Bronchial epithelial cell (primary cell): Measurements from ENCODE around the gene NCKAP5L. TPM values are rescaled to one million over a fixed set of nuclear protein-coding genes. Genes with fewer than 3 reads are reported as not detected.

Source experiments
- DNase-seq: peaks from one replicate; pipeline ENCODE4 v3.0.0-alpha.2; 2010; ENCODE audit warnings: low read depth
- FAIRE-seq: peaks from 2 replicates; lab custom pipeline; 2011; peaks lifted over from hg19 to GRCh38; lab: Jason Lieb, UNC
- H3K27me3 ChIP-seq: 2 replicates; pipeline ENCODE4 v1.5.1; 2011; ENCODE audit warnings: low read length; ENCODE audit not compliant: control insufficient read depth, insufficient read depth
- H3K36me3 ChIP-seq: 2 replicates; pipeline ENCODE4 v1.5.1; 2011; ENCODE audit warnings: low read length; ENCODE audit not compliant: control insufficient read depth, insufficient read depth
- H3K4me3 ChIP-seq: 2 replicates; pipeline ENCODE4 v1.5.1; 2011; ENCODE audit warnings: mild to moderate bottlenecking, low read depth, low read length, control low read depth
- CTCF ChIP-seq: IDR thresholded peaks from 2 replicates; pipeline ENCODE4 v1.5.1; 2011; ENCODE audit warnings: mild to moderate bottlenecking, moderate library complexity, low read length, control low read depth, inconsistent platforms; ENCODE audit not compliant: insufficient read depth, severe bottlenecking
- total RNA-seq: library from RNA; depleted of rRNA; stranded (reverse); fragments of >200 nt; gene quantifications from 2 replicates; pipeline ENCODE4 v1.2.1, GENCODE V29; 2014

Gene NCKAP5L
- total RNA-seq, 1 donor from 2014 or later = 3.7 TPM

DNA sequence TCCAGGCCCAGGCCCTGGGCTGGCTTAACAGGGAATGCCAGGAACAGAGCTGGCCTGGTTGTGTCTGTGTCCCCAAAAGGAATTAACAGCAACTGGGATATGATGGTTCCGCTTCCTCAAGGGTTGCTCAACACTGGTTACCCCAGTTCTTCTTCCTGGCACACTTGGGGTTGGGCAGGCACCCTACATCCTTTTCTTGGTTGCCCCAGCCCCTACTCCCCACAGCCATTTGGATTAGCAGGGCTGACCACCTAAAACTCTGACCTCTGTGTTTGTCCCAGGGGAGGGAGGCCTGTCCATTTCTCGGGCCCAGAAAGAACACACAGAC is 30.8 kb downstream of the NCKAP5L start:
- no peak for DNase-seq
- H3K27me3 ChIP-seq = no peaks in the 10 kb centered on the region
- no peak for FAIRE-seq
- TF ChIP-seq CTCF = no peak
- peaks cover 11% of the 10 kb centered on the region for H3K36me3 ChIP-seq
- no peak overlapping the region for H3K4me3 ChIP-seq

- FAIRE-seq (no peak), DNase-seq (no peak)
- peaks cover 12% of the 10 kb centered on the region for H3K36me3 ChIP-seq
- no peak for TF ChIP-seq CTCF
- H3K4me3 ChIP-seq = no peak overlapping the region
- H3K27me3 ChIP-seq = no peaks in the 10 kb centered on the region
Observed at GRCh38 chr12:49796606-49797448, 31.4 kb downstream of the NCKAP5L start.

- Histone ChIP-seq H3K4me3 (no peak overlapping the region), H3K27me3 (no peaks in the 10 kb centered on the region), H3K36me3 (peaks cover 12% of the 10 kb centered on the region)
- no peak for TF ChIP-seq CTCF
- DNase-seq (no peak), FAIRE-seq (no peak)
Observed at GRCh38 chr12:49796155-49796554, 32.1 kb downstream of the NCKAP5L start.

GRCh38 chr12:49795654-49796105 is 32.5 kb downstream of the NCKAP5L start:
- Histone ChIP-seq H3K4me3 (no peak overlapping the region), H3K27me3 (no peaks in the 10 kb centered on the region), H3K36me3 (peaks cover 12% of the 10 kb centered on the region)
- DNase-seq (no peak), FAIRE-seq (no peak)
- no peak for TF ChIP-seq CTCF

DNA sequence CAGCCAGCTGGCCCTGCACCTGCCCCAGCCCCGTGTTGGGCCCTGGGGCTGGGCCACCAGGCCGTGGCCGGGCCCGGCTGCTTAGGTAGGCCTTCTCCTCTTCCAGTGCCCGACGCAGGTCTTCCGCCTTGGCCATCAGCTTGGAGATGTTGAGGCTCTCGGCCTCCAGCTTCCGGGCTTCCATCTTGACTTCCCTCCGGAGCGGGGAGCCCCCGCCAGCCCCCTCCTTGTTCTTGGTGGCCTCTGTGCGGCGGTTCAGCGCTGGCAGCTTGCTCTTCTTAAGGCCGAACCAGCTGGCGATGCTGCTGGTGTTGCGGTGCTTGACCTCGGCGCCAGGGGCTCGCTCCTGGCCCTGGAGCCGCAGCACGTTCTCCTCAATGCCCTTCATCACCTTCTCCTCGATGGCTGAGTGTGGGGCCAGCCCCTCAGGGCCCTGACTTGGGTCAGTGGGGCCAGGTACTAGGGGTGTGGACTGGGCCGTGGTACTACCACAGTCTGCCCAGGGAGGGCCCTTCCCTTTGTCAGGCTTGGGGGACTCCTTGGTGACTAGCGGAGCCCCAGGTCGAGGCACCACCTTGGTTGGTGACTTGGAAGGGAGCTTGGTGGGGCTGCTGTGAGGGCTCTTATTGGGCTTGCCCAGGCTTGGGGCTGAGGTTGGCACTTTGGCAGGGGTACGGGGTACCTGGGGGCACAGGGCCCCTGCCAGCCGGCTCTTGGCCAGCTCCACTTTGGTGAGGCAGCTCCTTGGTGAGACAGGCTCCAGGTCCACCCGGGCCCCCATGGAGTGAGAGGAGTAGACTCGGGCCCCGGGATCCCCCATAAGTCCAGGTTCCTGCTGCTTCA is 33.2 kb downstream of the NCKAP5L start:
- FAIRE-seq (no peak), DNase-seq (no peak)
- Histone ChIP-seq H3K36me3 (peaks cover 12% of the 10 kb centered on the region), H3K27me3 (no peaks in the 10 kb centered on the region), H3K4me3 (no peak overlapping the region)
- no peak for TF ChIP-seq CTCF
